Esophagus mucosa (tissue), 1 donor: ENCODE results near the gene GXYLT2. TPM values are rescaled to one million over a fixed set of nuclear protein-coding genes. Genes with fewer than 3 reads are reported as not detected.
A peak's percentile ranks its signal among the peaks of the same experiment; 100 is the strongest.

Experiments used
- ATAC-seq: fragments of 200-7000 bp; cut with Tn5 transposase; one replicate; pipeline ENCODE4 v1.9.1; 2020
- total RNA-seq: library from RNA; stranded (reverse); gene quantifications from one replicate; pipeline ENCODE4 v1.2.4, GENCODE V29; 2023
- donor health status: DM: yes; HTN: yes; CAD: no.

Gene GXYLT2
- 2.2 TPM for total RNA-seq

GRCh38 chr3:72887705-72888545 is at the start of gene GXYLT2:
TSS of gene GXYLT2 (plus strand) at chr3:72888046. CDS start at chr3:72888234, 188 bp downstream.
- peak; percentile 73 for ATAC-seq

DNA sequence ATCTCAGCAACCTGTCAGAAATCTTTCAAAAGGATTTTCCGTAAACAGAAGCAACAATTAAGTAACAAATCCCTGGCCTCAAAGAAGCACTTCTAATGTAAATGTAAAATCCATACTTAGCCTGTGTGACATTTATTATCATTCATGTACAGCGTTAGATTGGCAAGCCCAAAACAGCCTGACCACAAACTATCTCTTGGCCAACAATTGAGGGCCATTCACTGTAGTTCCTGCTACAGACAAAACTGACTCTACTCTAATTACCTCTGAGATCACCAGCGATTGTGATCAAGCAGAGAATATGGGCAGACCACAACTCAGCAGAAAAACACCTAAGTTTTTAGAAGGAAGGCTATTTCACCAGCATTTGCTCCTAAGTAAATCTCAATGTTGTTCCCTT is 48.8 kb upstream of the GXYLT2 start:
- no peak for ATAC-seq

DNA sequence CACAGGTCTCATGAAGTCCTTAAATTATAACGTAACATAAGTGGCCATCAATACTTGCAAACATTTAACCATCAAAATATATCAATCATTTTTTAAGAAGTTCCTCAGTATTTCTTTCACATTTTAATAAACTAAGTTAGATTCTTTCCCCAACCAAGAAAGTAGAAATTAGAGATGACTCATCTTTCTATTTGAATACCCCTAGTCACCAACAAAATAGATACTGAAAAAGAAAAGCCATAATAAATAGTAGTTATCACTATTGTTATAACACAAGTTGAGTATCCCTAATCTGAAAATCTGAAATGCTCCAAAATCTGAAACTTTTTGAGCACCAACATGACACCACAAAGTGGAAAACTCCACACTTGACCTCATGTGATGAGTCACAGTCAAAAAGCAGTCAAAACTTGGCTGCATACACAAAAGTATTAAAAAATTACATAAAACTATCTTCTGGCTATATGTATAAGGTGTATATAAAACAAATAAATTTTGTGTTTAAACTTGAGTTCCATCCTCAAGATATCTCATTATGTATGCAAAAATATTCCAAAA is 43.3 kb upstream of the GXYLT2 start:
- ATAC-seq, result no peak

DNA sequence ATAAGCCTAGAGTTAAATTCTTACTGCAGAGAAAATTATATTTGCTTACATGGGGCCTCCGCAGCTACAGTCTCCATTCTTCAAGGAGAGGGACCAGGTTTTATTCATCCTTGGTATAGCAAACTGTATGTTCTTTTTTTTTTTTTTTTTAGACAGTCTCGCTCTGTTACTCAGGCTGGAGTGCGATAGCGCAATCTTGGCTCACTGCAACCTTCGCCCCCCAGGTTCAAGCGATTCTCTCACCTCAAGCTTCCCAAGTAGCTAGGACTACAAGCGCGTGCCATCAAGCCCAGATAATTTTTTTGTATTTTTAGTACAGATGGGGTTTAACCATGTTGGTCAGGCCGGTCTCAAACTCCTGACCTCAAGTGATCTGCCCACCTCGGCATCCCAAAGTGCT is 41.7 kb upstream of the GXYLT2 start:
- no peak for ATAC-seq

GRCh38 chr3:72847282-72847681 is 40.6 kb upstream of the GXYLT2 start:
- ATAC-seq, result no peak

DNA sequence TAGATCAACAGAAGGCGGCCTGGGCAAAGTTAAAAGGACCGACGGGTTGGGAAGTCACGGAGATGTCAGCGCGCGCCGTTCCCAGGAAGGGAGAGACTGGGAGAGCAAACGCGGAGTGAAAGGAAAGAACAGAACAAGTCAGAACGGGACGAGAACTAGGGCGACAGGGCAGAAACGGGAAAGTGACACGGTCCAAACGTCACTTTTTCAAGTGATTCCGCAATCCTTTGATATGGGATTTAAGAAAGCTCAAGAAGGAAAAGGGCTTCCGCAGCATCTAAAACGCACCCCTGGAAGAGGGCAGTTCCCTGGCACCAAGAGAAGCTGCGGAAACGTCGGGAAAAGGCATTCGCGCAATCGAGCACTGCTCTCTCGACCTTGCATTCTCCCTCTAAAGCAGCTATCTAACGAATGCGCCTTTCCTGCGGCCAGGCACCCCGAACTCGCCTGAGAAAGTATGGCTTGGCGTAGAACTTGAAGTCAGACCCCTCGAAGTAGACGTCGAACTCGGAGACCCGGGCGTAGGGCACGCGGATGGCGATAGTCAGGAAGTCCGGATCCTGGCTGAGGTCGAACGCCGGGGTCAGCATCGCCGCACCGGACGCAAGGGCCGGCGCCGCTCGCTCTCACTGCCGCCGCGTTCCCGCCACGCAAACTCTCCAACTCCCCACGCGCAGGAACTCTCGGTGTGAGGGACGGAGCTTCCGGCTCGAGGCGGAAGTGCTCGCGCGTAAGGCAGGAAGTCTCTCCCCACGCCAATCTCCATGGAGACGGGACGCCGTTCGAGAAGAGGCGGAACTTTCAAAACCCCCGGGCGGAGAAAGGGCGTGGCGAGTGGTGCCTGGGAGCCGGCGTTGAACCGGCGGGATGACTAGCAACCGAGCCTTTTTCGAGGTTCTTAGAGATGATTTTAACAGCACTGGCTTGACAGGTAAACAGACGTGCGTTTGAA is 39.8 kb upstream of the GXYLT2 start, which contains the start of gene SHQ1:
Gene SHQ1 (minus strand): TSS at position 695 of the 952 bp plus-strand sequence. CDS start 105 bp downstream, at position 590.
- ATAC-seq, result peak; percentile 99

- peak; percentile 20 for ATAC-seq
Measured at GRCh38 chr3:72848703-72849081, 39.2 kb upstream of the GXYLT2 start.

DNA sequence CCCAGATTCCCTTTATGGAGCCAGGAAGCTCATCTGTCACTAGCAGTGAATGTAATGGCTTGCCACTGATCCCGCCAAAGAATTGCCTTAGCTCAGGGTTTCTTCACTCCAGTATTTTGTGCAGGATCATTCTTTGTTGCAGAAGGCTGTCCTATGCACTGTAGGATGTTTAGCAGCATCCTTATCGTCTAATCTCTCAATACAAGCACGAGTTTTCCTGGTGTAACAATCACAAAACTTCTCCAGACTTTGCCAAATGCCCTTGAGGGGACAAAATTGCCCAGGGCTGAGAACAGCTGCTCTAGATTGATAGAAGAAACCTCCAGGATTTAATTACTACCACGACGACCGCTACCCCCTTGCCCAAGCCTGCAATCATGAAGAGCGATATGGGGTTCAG is 32.8 kb upstream of the GXYLT2 start:
- ATAC-seq, result no peak

DNA sequence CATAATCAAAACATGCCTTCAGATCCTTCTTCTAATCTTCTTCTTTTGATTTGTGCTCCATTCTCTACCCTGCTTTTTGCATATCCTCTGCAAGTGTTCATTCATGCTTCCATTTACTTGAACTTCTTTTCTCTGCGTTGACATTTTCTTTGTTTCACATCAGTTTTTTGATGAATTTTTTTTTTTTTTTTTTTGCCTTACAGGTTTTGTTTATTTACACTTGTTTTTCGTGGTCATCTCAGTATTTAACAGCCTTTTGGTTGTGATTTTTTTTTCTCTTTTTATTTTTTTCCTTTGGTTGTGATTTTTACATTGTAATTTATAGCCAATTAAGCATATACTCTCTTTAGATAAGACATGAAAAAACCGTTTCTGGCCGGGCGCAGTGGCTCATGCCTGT is 27.8 kb upstream of the GXYLT2 start:
- ATAC-seq, result no peak

DNA sequence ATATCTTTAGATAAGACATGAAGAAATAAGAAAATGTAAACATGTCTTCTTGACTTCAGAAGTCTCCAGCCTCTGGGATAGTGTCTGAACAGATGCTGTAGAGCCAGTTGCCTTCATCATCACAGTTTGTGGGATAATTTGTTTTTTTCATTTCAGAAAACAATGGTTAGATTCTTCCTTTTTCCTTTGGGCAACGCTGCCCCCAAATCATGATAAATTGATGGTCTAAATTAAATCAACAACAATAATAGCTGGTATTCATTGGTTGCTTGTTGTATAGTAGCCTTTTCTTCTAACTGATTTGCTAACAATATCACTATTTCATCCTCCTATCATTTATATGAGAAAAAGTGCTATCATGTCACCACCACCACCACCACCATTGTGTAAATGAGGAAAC is 27.0 kb upstream of the GXYLT2 start:
- ATAC-seq, result no peak

DNA sequence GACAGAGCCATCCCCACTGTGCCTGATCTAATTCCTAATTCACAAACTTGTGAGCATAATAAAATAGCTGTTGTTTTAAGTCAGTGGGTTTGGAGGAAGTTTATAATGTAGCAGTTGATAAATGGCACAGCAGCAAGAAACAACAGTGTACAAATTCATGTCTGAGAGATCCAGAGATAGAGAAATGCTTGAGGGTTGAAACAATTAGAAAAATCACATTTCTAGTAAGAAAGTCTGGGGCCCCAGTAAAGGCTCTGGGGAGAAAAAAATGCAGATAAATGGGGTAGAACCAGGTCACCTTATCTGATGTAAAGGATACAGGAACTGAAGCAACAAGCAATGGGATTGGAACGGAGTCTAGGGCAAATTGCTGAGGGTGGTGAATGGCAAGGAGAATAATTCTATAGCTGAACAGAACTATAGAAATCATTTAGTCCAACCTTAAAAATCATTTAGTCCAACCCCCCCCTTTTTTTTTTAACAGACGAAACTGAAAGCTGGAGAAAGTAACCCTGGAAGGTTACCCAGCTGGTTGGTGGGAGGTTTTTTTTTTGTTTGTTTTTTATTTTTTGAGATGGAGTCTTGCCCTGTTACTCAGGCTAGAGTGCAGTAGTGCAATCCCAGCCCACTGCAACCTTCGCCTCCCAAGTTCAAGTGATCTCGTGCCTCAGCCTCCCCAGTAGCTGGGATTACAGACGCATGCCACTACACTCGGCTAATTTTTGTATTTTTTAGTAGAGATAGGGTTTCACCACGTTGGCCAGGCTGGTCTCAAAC is 25.3 kb upstream of the GXYLT2 start:
- ATAC-seq, result no peak

- no peak for ATAC-seq
Measured at GRCh38 chr3:72872183-72872582, 15.7 kb upstream of the GXYLT2 start.

- peak; percentile 10 for ATAC-seq
Measured at GRCh38 chr3:72887343-72887704, 522 bp upstream of the GXYLT2 start.

DNA sequence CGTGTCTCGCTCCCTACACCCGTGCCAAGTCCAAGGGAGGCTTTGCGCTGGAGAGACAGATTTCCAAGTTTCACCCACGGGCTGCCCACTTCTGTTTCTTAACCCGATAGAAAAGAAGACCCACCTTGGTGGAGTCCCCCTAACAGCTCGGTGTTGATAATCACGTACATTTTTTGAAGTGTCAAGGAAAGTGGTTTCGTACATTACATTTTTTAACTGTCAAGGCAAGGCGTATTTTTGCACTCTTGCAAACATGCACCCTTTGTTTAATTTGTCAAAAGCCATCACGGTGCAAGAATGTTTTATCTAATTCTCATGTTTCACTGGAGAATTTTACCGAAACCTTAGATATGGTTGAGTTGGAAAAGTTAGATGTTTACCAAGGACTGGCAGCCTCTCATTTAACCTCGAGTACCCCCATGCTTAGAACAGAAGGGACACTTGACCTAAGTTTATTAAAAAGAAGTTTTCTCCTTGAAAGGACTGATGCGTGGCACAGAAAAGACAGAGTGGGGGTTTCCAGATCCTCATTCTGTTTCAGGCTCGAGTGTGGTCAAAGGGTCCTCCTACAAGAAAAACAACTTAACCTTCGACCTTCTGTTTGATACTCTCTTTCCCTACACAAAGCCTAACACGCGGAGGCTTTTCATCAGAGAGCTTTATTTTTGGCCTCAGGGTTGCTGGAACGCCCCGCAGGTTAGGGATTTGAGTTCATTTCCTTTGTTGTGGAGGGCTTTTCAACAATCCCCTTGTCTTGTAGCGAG is 882 bp downstream of the GXYLT2 start:
- no peak for ATAC-seq

DNA sequence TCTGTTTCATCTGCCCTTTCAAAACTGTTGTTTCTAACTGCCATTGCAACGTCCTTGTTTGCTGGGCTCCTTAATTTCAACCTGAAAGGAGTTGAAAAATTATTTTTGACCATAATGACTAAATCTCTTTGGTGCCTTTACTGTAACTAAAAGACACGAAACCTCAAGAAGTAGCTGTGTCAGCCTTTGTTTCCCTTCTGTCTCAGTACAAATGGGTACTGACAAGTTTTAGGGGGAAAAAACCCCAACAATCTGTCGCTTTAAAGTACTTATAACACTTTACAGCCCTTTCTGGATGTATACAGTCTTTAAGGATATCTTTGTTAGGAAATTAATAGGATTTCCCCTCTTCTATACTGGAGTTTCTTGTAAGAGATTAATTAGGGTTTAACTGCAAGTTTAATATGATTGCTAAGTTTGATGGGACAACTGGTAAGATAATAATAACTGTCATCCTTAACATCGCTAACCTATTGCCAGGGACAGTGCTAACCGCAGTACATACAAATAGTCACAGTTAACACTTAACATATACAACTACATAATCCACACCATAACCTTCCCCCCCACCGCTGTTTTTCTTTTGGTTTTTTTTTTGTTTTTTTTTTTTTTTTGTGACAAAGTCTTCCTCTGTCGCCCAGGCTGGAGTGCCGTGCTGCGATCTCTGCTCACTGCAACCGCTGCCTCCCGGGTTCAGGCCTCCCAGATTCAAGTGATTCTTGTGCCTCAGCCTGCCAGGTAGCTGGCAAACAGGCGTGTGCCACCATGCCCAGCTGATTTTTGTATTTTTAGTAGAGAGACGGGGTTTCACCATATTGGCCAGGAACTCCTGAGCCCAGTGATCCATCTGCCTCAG is 1.7 kb downstream of the GXYLT2 start:
- no peak for ATAC-seq

GRCh38 chr3:72890166-72890925 is 2.5 kb downstream of the GXYLT2 start:
- ATAC-seq, result no peak

GRCh38 chr3:72891053-72891855 is 3.4 kb downstream of the GXYLT2 start:
- ATAC-seq, result no peak

- ATAC-seq, result peak; percentile 49
Measured at GRCh38 chr3:72892081-72892775, 4.4 kb downstream of the GXYLT2 start.
